ENCODE measurements around the gene RXRB.

Gene RXRB

DNA sequence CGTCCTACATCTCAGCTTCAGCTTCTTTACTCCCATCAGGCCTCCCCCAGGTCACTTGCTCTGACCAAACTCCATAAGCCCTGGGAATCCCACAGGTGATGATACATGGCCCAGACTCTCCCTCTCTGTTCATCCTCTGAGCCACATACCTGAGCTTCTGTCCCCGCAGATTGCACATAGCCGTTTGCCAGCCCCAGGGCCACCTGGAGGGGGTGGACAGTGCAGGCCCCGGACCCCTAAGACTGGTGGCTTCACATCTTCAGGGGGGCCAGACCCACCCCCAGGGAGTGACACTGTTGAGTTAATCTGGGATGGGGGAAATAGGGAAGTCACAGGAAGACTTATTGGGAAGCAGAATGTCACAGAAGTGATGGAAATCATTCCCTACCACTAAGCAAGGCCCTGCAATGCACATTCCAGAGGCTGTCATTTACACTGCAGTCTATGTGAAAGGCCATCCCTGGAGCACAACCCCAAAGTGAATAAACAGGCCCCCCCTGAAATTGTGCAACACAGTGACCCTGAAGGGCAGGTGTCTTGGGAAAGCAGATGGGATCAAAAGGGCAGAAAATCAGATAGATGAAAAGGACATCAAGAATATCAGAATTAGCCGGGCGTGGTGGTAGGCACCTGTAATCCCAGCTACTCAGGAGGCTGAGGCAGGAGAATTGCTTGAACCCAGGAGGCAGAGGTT is 2.2 kb downstream of the RXRB start:
- TF ChIP-seq, protein P1, sequence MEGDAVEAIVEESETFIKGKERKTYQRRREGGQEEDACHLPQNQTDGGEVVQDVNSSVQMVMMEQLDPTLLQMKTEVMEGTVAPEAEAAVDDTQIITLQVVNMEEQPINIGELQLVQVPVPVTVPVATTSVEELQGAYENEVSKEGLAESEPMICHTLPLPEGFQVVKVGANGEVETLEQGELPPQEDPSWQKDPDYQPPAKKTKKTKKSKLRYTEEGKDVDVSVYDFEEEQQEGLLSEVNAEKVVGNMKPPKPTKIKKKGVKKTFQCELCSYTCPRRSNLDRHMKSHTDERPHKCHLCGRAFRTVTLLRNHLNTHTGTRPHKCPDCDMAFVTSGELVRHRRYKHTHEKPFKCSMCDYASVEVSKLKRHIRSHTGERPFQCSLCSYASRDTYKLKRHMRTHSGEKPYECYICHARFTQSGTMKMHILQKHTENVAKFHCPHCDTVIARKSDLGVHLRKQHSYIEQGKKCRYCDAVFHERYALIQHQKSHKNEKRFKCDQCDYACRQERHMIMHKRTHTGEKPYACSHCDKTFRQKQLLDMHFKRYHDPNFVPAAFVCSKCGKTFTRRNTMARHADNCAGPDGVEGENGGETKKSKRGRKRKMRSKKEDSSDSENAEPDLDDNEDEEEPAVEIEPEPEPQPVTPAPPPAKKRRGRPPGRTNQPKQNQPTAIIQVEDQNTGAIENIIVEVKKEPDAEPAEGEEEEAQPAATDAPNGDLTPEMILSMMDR (IDR thresholded peaks at IDR 0.05; ENCODE audit: low read depth, low read length): no peak
- H3K4me3 ChIP-seq (ENCODE audit: low read depth, low read length): no peak overlapping the region
- in situ Hi-C loops (cut with HindIII; ENCODE audit: low sequenced_read_pairs): no loop called here
- no peak for DNase-seq (ENCODE audit: low read depth, low spot score)

DNA sequence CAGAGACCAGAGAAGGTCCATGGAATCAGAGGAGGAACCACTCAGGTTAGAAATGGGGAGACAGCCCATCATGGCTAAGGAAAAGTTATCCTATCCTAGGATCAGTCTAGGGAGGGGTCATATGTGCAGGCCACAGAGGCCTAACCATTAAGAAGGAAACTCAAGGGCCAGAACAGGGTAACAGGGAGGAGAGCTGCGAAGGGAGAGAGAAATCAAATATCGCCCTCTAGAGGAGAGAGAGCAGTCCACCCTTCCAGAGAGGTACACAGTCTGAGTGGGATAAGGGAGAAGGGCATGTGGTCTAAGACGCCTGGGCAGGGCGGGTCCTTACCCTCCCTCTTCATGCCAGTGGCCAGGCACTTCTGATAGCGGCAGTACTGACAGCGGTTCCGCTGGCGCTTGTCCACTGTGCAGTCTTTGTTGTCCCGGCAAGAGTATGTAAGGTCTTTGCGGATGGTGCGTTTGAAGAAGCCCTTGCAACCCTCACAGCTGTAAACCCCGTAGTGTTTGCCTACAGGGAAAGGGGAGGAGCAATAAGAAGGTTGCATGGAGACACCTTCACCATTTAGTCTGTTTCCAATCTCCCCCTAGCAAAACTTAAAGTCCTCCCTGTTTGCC is 2.9 kb downstream of the RXRB start:
- TF ChIP-seq, protein P1 (IDR thresholded peaks at IDR 0.05; ENCODE audit: low read depth, low read length): peak; percentile 78
- H3K4me3 ChIP-seq (ENCODE audit: low read depth, low read length): no peak overlapping the region
- peak; percentile 54 for DNase-seq (ENCODE audit: low read depth, low spot score)
- in situ Hi-C loops (cut with HindIII; ENCODE audit: low sequenced_read_pairs): no loop called here

DNA sequence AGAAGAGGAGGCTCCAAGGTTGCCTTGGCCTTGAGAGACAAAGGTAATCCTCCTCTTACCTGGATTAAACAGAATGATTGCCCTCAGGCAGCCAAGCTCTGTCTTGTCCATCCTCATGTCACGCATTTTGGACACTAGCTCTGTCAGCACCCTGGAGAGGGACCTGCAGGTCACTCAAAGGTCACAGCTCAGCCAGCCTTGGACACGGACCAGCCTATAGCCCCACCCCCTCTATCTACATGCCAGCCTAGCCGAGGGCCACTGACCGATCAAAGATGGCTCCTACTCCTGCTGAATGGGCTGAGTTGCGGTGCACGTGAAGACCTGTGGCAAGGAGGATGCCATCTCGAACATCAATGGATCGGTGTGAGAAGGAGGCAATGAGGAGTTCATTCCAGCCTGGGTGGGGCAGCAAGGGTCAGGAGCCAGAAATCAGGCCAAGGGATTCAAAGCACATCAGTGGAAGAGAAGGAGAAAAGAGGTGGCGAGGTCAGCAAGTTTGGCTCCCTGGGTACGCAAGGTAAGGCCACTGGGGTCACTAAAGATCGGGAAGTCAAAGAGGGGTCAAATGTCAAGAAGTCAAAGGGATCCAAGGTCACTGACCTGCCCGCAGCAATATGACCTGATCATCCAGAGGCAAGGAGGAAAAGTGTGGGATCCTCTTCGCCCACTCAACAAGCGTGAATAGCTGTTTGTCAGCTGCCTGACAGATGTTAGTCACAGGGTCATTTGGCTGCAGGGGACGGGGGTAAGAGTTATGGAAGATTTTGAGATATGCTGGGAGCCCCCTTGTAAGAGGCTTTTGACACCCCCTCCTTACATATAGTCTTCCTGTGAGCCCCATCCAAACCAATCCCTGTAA is 4.9 kb downstream of the RXRB start:
- DNase-seq (ENCODE audit: low read depth, low spot score): no peak
- in situ Hi-C loops (cut with HindIII; ENCODE audit: low sequenced_read_pairs): no loop called here
- no peak overlapping the region for H3K4me3 ChIP-seq (ENCODE audit: low read depth, low read length)
- TF ChIP-seq, protein P1 (IDR thresholded peaks at IDR 0.05; ENCODE audit: low read depth, low read length): no peak

DNA sequence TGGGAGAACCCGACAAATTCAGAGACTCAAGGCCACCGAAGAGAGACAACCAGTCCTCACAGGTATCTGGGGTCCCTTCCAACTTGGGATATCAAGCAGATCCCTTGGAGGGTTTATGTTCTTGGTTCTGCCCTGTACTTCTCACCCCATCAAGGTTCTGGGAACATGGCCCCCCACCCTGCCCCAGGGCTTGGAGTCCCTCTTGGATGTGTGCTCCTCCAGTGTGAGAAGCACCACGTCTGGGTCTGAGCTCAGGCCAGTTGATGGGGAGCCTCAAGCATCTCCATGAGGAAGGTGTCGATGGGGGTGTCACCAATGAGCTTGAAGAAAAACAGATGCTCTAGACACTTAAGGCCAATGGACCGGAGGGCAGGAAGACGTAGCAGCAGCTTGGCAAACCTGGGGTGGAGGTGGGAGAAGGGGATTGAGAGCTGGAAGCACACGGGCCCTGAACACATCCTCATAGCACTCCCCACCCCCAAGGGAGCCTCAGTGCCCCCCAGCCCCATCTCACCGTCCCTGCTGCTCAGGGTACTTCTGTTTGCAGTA is 6.0 kb downstream of the RXRB start:
- DNase-seq (ENCODE audit: low read depth, low spot score): no peak
- TF ChIP-seq, protein P1 (IDR thresholded peaks at IDR 0.05; ENCODE audit: low read depth, low read length): no peak
- in situ Hi-C loops (cut with HindIII; ENCODE audit: low sequenced_read_pairs): no loop called here
- no peak overlapping the region for H3K4me3 ChIP-seq (ENCODE audit: low read depth, low read length)

DNA sequence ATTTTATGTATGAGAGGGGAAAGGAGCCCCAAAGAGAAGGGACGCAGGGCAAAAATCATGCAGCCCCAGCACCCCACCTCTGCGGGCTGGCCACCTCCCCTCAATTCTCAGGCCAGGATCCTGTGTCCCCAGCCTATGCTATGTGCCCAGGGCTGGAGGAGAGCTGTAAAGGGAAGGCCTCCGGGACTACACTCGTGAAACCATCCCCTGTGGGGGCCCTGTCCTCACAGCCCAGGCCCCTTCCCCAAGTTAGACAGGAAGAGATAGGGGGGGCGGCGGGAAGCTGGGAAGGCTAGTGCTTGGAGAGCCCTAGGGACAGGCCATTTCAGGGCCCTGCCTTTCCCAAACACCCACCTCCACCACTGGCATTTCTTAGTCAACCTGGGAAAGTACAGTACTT is 6.8 kb downstream of the RXRB start:
- DNase-seq (ENCODE audit: low read depth, low spot score): no peak
- in situ Hi-C loops (cut with HindIII; ENCODE audit: low sequenced_read_pairs): no loop called here
- H3K4me3 ChIP-seq (ENCODE audit: low read depth, low read length): no peak overlapping the region
- TF ChIP-seq, protein P1 (IDR thresholded peaks at IDR 0.05; ENCODE audit: low read depth, low read length): no peak

Data from astrocyte of the spinal cord (primary cell).